ENCODE data around the gene FAM81B. TPM values are rescaled to one million over a fixed set of nuclear protein-coding genes. Genes with fewer than 3 reads are reported as not detected.

The FAM81B gene
- total RNA-seq, 2 experiments from 2014 or later: not detected

Other genes starting within 250 kb of the FAM81B start
- not detected for gene MCTP1, start 106.3 kb upstream of the FAM81B start, total RNA-seq
- gene SKIC3, start 163.6 kb downstream of the FAM81B start, total RNA-seq: 10 to 100 TPM; 67.4 to 69.5 TPM
- gene ARSK, start 163.7 kb downstream of the FAM81B start, total RNA-seq: 1 to 10 TPM; 4.5 to 5.1 TPM
- under 1 TPM; 0.64 to 0.94 TPM for gene GPR150, start 228.7 kb downstream of the FAM81B start, total RNA-seq